Heart left ventricle (tissue), 13 donors: Measurements from ENCODE around the gene LOXL3.

Experiments used
- CTCF ChIP-seq, 12 donors: fragments of 200-600 bp; sonication (generic) in 4 of 12; IDR thresholded peaks; one replicate each; pipeline versions ENCODE4 v1.5.0 to v1.8.0; 2018 to 2022; ENCODE audit warnings: antibody characterized with exemption in 12 of 12, mild to moderate bottlenecking in 5 of 12
- POLR2A ChIP-seq, 2 donors: fragments of 450-650 bp; IDR thresholded peaks; one replicate each; pipeline ENCODE4 v1.6.1; 2017; ENCODE audit warnings: antibody characterized with exemption in 2 of 2, mild to moderate bottlenecking in 2 of 2, moderate library complexity in 2 of 2
- donor health status: ischemic (EF 13 %, LVEDD 7.1; RV severe dilation, severe dysfunction).
- donor health status: DM: no; HTN: yes; CAD: no.
- donor health status: DM: no; HTN: no; CAD: no.
- donor health status: ischemic (EF 25% LVEDD 6.9; RV normal size, moderate dysfunction).
- donor health status: ischemic (EF 25% LVEDD 5.7; RV mildly dilated, moderate dysfunction).
- donor health status: ischemic (EF 35%, LVEDD 5.7; RV mildly dilated, moderate dysfunction).
- donor health status: nonischemic (EF 11% LVEDD 7.7; RV severe dilation, severe dysfunction).
- donor health status: DM: yes; HTN: yes; CAD: no.
- donor health status: PGD.
- donor health status: ischemic (EF 29% LVEDD 5.4; RV normal size, mild dysfunction).
- donor health status: nonischemic (EF 23%, LVEDD 6.1; RV moderate dilation, normal function).

GRCh38 chr2:74512744-74513604 is 40.8 kb downstream of the LOXL3 start:
- TF ChIP-seq POLR2A (IDR thresholded peaks at IDR 0.05) (no peak), CTCF (IDR thresholded peaks at IDR 0.05) (no peak)
